H1 (cell line): ENCODE data around the gene COL27A1. TPM values are rescaled to one million over a fixed set of nuclear protein-coding genes. Genes with fewer than 3 reads are reported as not detected.

Experiments
- CTCF ChIA-PET: fragments of 300-600 bp; sonication (Branson Sonifier 250); formaldehyde crosslinking; loops from one replicate; lab custom pipeline; 2021; ENCODE audit not compliant: partially characterized antibody; lab: Charles Lee
- POLR2A ChIA-PET: fragments of 300-600 bp; sonication (Branson Sonifier 250); formaldehyde crosslinking; loops from one replicate; lab custom pipeline; 2021; ENCODE audit warnings: inconsistent platforms; ENCODE audit not compliant: partially characterized antibody; lab: Charles Lee
- DNase-seq, 2 experiments: peaks; one replicate each; pipeline versions ENCODE4 v3.0.0 to v3.0.0-alpha.2; 2010 to 2022; ENCODE audit warnings: low spot score in 2 of 2, low read depth in 1 of 2, mixed read lengths in 1 of 2
- FAIRE-seq: peaks from 2 replicates; lab custom pipeline; 2011; peaks lifted over from hg19 to GRCh38; lab: Jason Lieb, UNC
- H2AFZ ChIP-seq: 2 replicates; pipeline ENCODE4 v1.8.1; 2012; ENCODE audit warnings: low read length, inconsistent platforms
- H2AK5ac ChIP-seq: 2 replicates; pipeline ENCODE4 v1.6.1; 2013; ENCODE audit warnings: low read depth, low read length
- H2BK120ac ChIP-seq: replicated peaks from 2 replicates; pipeline ENCODE3; 2013; ENCODE audit warnings: low read depth, low read length, inconsistent platforms
- H2BK12ac ChIP-seq: 2 replicates; pipeline ENCODE4 v1.6.1; 2013; ENCODE audit warnings: low read depth, low read length
- H2BK15ac ChIP-seq: 2 replicates; pipeline ENCODE4 v1.6.1; 2013; ENCODE audit warnings: low read length
- H2BK20ac ChIP-seq: 2 replicates; pipeline ENCODE4 v1.6.1; 2013; ENCODE audit warnings: low read length
- H2BK5ac ChIP-seq: 2 replicates; pipeline ENCODE4 v1.6.1; 2013; ENCODE audit warnings: low read depth, low read length
- H3K14ac ChIP-seq: 2 replicates; pipeline ENCODE4 v1.6.1; 2013; ENCODE audit warnings: inconsistent platforms; ENCODE audit not compliant: insufficient read length
- H3K18ac ChIP-seq: 2 replicates; pipeline ENCODE4 v1.6.1; 2013; ENCODE audit warnings: low read length; ENCODE audit errors: extremely low read depth
- H3K23ac ChIP-seq: 2 replicates; pipeline ENCODE4 v1.6.1; 2013; ENCODE audit warnings: inconsistent platforms; ENCODE audit not compliant: insufficient read length
- H3K23me2 ChIP-seq: 2 replicates; pipeline ENCODE4 v1.6.1; 2013; ENCODE audit warnings: low read depth, low read length
- H3K27ac ChIP-seq: 2 replicates; pipeline ENCODE4 v1.6.1; 2011; ENCODE audit warnings: low read depth, low read length, inconsistent platforms
- H3K27me3 ChIP-seq, 4 experiments: replicated peaks in 1 of 4; 1 replicate in 1 of 4; 2 replicates in 3 of 4; pipeline versions ENCODE4 v1.6.1 to v1.8.1; 2011 to 2013; ENCODE audit warnings: low read length in 3 of 4, mild to moderate bottlenecking in 3 of 4, inconsistent platforms in 2 of 4, mixed read lengths in 2 of 4, moderate library complexity in 1 of 4; ENCODE audit not compliant: control insufficient read depth in 3 of 4, insufficient read depth in 3 of 4; ENCODE audit errors: extremely low read depth in 1 of 4
- H3K36me3 ChIP-seq, 4 experiments: 2 replicates each; pipeline versions ENCODE4 v1.6.1 to v1.8.1; 2011 to 2013; ENCODE audit warnings: mild to moderate bottlenecking in 4 of 4, low read length in 3 of 4, moderate library complexity in 2 of 4, control low read depth in 1 of 4, inconsistent platforms in 1 of 4; ENCODE audit not compliant: insufficient read depth in 4 of 4, control insufficient read depth in 2 of 4
- H3K4ac ChIP-seq: replicated peaks from 2 replicates; pipeline ENCODE3; 2013; ENCODE audit warnings: low read length, low read depth, mixed read lengths, inconsistent platforms; ENCODE audit not compliant: insufficient read length
- H3K4me1 ChIP-seq, 4 experiments: replicated peaks in 1 of 4; 1 replicate in 1 of 4; 2 replicates in 3 of 4; pipeline versions ENCODE4 v1.6.1 to v1.8.1; 2011 to 2013; ENCODE audit warnings: low read length in 3 of 4, inconsistent platforms in 2 of 4, mixed read lengths in 1 of 4; ENCODE audit not compliant: insufficient read depth in 4 of 4, control insufficient read depth in 3 of 4
- H3K4me2 ChIP-seq, 2 experiments: 2 replicates each; pipeline versions ENCODE4 v1.6.1 to v1.8.1; 2011 to 2013; ENCODE audit warnings: low read depth in 2 of 2, low read length in 2 of 2, control low read depth in 1 of 2, inconsistent platforms in 1 of 2, mild to moderate bottlenecking in 1 of 2; ENCODE audit not compliant: insufficient read depth in 1 of 2
- H3K4me3 ChIP-seq, 4 experiments: fragments of 200-600, 300-600 bp in 1 of 4; sonication (generic), shearing (Covaris generic), sonication (Bioruptor Twin) in 1 of 4; 2 replicates each; pipeline versions ENCODE4 v1.5.1 to v1.8.1; 2011 to 2016; ENCODE audit warnings: low read length in 4 of 4, low read depth in 3 of 4, control low read depth in 2 of 4, inconsistent platforms in 2 of 4, mild to moderate bottlenecking in 2 of 4, mixed read lengths in 1 of 4, moderate library complexity in 1 of 4; ENCODE audit not compliant: insufficient read depth in 2 of 4; ENCODE audit errors: extremely low read depth in 1 of 4
- H3K56ac ChIP-seq: replicated peaks from 2 replicates; pipeline ENCODE3; 2013; ENCODE audit warnings: low read depth, mild to moderate bottlenecking, mixed read lengths, low read length, inconsistent platforms; ENCODE audit not compliant: insufficient read length
- H3K79me1 ChIP-seq: 2 replicates; pipeline ENCODE4 v1.6.1; 2013; ENCODE audit warnings: low read depth, low read length, control low read depth
- H3K79me2 ChIP-seq, 2 experiments: 2 replicates each; pipeline versions ENCODE4 v1.6.1 to v1.8.1; 2012 to 2013; ENCODE audit warnings: low read length in 2 of 2, mild to moderate bottlenecking in 2 of 2, inconsistent platforms in 1 of 2; ENCODE audit not compliant: insufficient read depth in 2 of 2, control insufficient read depth in 1 of 2
- H3K9ac ChIP-seq, 4 experiments: replicated peaks in 1 of 4; 1 replicate in 1 of 4; 2 replicates in 3 of 4; pipeline versions ENCODE4 v1.6.1 to v1.8.1; 2011 to 2013; ENCODE audit warnings: low read depth in 3 of 4, low read length in 3 of 4, control low read depth in 2 of 4, mild to moderate bottlenecking in 2 of 4, moderate library complexity in 2 of 4, inconsistent platforms in 1 of 4; ENCODE audit errors: extremely low read depth in 1 of 4
- H3K9me3 ChIP-seq, 2 experiments: 2 replicates each; pipeline versions ENCODE4 v1.6.1 to v1.8.1; 2012 to 2013; ENCODE audit warnings: mild to moderate bottlenecking in 2 of 2, moderate library complexity in 2 of 2, control low read depth in 1 of 2, inconsistent platforms in 1 of 2, low read depth in 1 of 2, low read length in 1 of 2, mixed read lengths in 1 of 2; ENCODE audit not compliant: insufficient read depth in 2 of 2
- H4K20me1 ChIP-seq, 2 experiments: replicated peaks in 1 of 2; 2 replicates each; pipeline versions ENCODE3 to v1.8.1; 2011 to 2013; ENCODE audit warnings: inconsistent platforms in 2 of 2, low read length in 2 of 2, mild to moderate bottlenecking in 1 of 2; ENCODE audit not compliant: insufficient read depth in 2 of 2, control insufficient read depth in 1 of 2
- H4K5ac ChIP-seq: 2 replicates; pipeline ENCODE4 v1.6.1; 2013; ENCODE audit warnings: low read length, low read depth, mixed read lengths, inconsistent platforms; ENCODE audit not compliant: insufficient read length
- H4K8ac ChIP-seq: 2 replicates; pipeline ENCODE4 v1.8.0; 2013; ENCODE audit warnings: mild to moderate bottlenecking, moderate library complexity, low read length, inconsistent platforms; ENCODE audit not compliant: insufficient read depth; ENCODE audit errors: extremely low read depth
- H4K91ac ChIP-seq: replicated peaks from 2 replicates; pipeline ENCODE3; 2013; ENCODE audit warnings: low read length, mixed read lengths, inconsistent platforms; ENCODE audit not compliant: insufficient read length
- SIN3A ChIP-seq, 2 experiments: IDR thresholded peaks in 1 of 2; conservative IDR thresholded peaks in 1 of 2; 2 replicates each; pipeline ENCODE4 v1.6.1; 2011 to 2012; ENCODE audit warnings: low read length in 2 of 2, improper control_type of control experiment in 1 of 2, low read depth in 1 of 2, mild to moderate bottlenecking in 1 of 2
- WGBS, 2 experiments: shearing (Covaris generic) in 1 of 2; methylation state at CpG; one replicate each; pipeline versions ENCODE4 v1.1.6 to v1.1.7; 2013 to 2015; ENCODE audit warnings: low lambda C conversion rate in 2 of 2, mixed read lengths in 2 of 2, inconsistent platforms in 1 of 2, low coverage in 1 of 2, missing lambda C conversion rate in 1 of 2; ENCODE audit not compliant: insufficient replicate concordance in 2 of 2, insufficient coverage in 1 of 2, insufficient read length in 1 of 2; ENCODE audit errors: extremely low coverage in 1 of 2, missing lambda C conversion rate in 1 of 2; 5-methylcytosine and 5-hydroxymethylcytosine counted together
- polyA plus RNA-seq, 7 experiments: library from polyadenylated mRNA; depleted of rRNA in 3 of 7; stranded (reverse) in 5 of 7; unstranded in 2 of 7; fragments of >200 nt in 5 of 7; fragments of 200-250 nt in 2 of 7; gene quantifications; 1 replicate in 5 of 7; 2 replicates in 1 of 7; 4 replicates in 1 of 7; pipeline versions ENCODE4 v1.2.1 to v1.2.3, GENCODE V29; 2011 to 2013; ENCODE audit warnings: missing spikeins in 2 of 7, mixed read lengths in 2 of 7
- total RNA-seq: library from RNA; stranded (reverse); fragmentation: NEBNext Ultra II Directional; extraction: Animal tissue kit (Norgen Biotek cat#: 25700); gene quantifications from 2 replicates; pipeline ENCODE4 v1.2.1, GENCODE V29; 2021

COL27A1 gene
- total and polyA plus RNA-seq, 2 of the 8 experiments (the other 6 are each of a cell fraction or from before 2014, with no cell fraction given): 15.1 to 22.8 TPM

DNA sequence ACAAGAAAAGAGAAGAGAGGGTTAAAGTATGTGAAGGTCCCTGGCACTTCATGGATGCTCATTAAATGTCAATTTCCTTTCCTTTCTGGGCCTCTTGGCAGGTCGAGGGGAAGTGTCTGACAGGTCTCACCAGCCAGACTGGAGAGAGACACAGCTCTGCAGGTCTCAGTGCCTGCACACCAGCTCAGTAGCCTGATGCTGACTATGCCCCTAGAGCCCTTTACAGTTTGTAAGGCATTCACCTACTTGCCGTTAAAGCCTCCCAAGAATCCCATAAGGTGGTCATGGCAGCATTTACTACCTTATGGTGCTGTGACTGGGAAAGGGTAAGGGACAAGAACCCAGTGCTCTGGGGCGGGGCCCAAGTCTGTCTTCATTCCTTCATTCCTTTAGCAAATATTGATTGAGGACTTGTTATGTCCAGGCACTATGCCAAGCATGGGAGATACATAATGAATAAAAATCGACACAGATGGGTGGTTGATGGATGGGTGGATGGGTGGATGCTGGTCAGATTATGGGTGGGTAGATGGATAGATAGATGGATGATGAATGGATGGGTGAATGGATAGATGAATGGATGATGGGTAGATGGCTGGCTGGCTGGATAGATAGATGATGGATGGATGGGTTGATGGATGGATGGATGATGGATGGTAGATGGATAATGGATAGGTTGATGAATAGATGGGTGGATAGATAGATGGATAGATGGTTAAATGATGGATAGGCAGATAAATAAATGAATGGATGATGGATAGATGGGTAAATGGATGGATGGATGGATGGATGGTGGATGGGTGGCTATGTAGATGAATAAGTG is 34.9 kb upstream of the COL27A1 start:
- no peak overlapping the region for H2BK120ac ChIP-seq
- WGBS, 2 experiments: 91% methylated on average over 4 of the region's 4 CpGs; no CpG with 5 or more reads in 1 of the 2 experiments
- H3K27me3 ChIP-seq: peaks cover 0 to 3% (median 0%) of the 10 kb centered on the region in 4 experiments; a peak in 1 of 7 replicates
- CTCF ChIA-PET: interaction anchor here (0.7 to 11.0 kb wide), 5 partner anchors 10 to 171 kb away, joined by 3 to 123 read pairs (median 3); partner anchors contain the start of gene COL27A1
- FAIRE-seq: no peak
- H4K8ac ChIP-seq: no peak overlapping the region
- H2AK5ac ChIP-seq: no peak overlapping the region
- H2AFZ ChIP-seq: no peak overlapping the region
- no peak overlapping the region for H3K18ac ChIP-seq
- H3K9me3 ChIP-seq: no peaks in the 10 kb centered on the region
- no peak overlapping the region for H3K9ac ChIP-seq
- no peaks in the 10 kb centered on the region for H3K79me1 ChIP-seq
- no peak overlapping the region for H3K4me3 ChIP-seq
- no peak overlapping the region for H2BK20ac ChIP-seq
- H4K91ac ChIP-seq: no peak overlapping the region
- no peak overlapping the region for H3K23ac ChIP-seq
- DNase-seq: no peak
- H3K4me1 ChIP-seq: peaks cover 0 to 9% (median 1%) of the 10 kb centered on the region in 4 experiments; a peak in 4 of 7 replicates
- H4K5ac ChIP-seq: no peak overlapping the region
- H3K36me3 ChIP-seq: no peaks in the 10 kb centered on the region
- no peaks in the 10 kb centered on the region for H3K79me2 ChIP-seq
- H2BK12ac ChIP-seq: no peak overlapping the region
- H2BK15ac ChIP-seq: no peak overlapping the region
- H3K23me2 ChIP-seq: peaks cover 3% of the 10 kb centered on the region; the same call in 1 of the 2 replicates
- H3K56ac ChIP-seq: peak overlapping the region; percentile 60
- TF ChIP-seq SIN3A (conservative IDR thresholded peaks at IDR 0.05 in 1 of 2, IDR thresholded peaks at IDR 0.05 in 1 of 2; ENCODE audit: low read depth in 1 of 2, low read length in 2 of 2): no peak
- H4K20me1 ChIP-seq: peaks cover 0 to 2% of the 10 kb centered on the region in 2 experiments
- POLR2A ChIA-PET: no interaction called here
- H3K14ac ChIP-seq: no peak overlapping the region
- H2BK5ac ChIP-seq: no peak overlapping the region
- H3K27ac ChIP-seq: no peak overlapping the region
- H3K4me2 ChIP-seq: no peak overlapping the region
- no peak overlapping the region for H3K4ac ChIP-seq
